Transverse colon (tissue), 4 donors: ENCODE measurements around the gene TNPO1.

Experiments
- CTCF ChIP-seq, 5 experiments: fragments of 200-600 bp in 3 of 5; fragments of 450-650 bp in 2 of 5; sonication (generic) in 3 of 5; IDR thresholded peaks; 1 replicate in 2 of 5; 2 replicates in 3 of 5; pipeline ENCODE4 v1.5.1; 2016 to 2017; ENCODE audit warnings: antibody characterized with exemption in 5 of 5, inconsistent platforms in 3 of 5, mild to moderate bottlenecking in 2 of 5, moderate library complexity in 1 of 5
- EP300 ChIP-seq: sonication (generic); formaldehyde crosslinking; IDR thresholded peaks from one replicate; pipeline ENCODE4 v1.6.1; 2017; ENCODE audit warnings: antibody characterized with exemption, low read depth
- POLR2A ChIP-seq: fragments of 450-650 bp; IDR thresholded peaks from one replicate; pipeline ENCODE4 v1.6.1; 2016; ENCODE audit warnings: antibody characterized with exemption, mild to moderate bottlenecking, moderate library complexity
- POLR2AphosphoS5 ChIP-seq, 3 donors: sonication (generic); formaldehyde crosslinking; IDR thresholded peaks; one replicate each; pipeline ENCODE4 v1.6.1; 2016; ENCODE audit warnings: antibody characterized with exemption in 3 of 3

DNA sequence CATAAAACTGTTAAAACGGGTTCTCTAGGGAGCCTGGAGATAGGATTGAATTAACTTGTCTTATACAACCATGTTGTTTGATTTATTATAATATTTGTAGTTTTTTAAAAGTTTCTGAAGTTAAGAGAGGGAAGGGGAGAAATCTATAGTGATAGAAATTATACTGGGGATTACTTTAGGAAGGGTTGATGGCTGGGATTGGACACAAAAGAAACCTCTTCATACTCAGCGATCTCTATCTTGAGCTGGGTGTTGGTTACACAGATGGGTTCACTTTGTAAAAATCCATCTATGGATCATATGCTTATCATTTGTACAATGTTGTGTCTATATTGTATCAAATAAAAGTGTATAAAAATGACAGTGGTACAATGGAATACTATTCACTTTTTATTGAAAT, 30.0 kb downstream of the TNPO1 start:
- TF ChIP-seq CTCF (IDR thresholded peaks at IDR 0.05): no peak
- no peak for TF ChIP-seq POLR2A
- TF ChIP-seq POLR2AphosphoS5 (IDR thresholded peaks at IDR 0.05): no peak
- TF ChIP-seq EP300: no peak
